ENCODE measurements around the gene MRPL44. TPM values are rescaled to one million over a fixed set of nuclear protein-coding genes. Genes with fewer than 3 reads are reported as not detected.
A peak's percentile ranks its signal among the peaks of the same experiment; 100 is the strongest.

MRPL44 gene
- total and polyA plus RNA-seq, 2 donors (not counting 1 experiment from before 2014, with no cell fraction given): 27.4 to 34.0 TPM

DNA sequence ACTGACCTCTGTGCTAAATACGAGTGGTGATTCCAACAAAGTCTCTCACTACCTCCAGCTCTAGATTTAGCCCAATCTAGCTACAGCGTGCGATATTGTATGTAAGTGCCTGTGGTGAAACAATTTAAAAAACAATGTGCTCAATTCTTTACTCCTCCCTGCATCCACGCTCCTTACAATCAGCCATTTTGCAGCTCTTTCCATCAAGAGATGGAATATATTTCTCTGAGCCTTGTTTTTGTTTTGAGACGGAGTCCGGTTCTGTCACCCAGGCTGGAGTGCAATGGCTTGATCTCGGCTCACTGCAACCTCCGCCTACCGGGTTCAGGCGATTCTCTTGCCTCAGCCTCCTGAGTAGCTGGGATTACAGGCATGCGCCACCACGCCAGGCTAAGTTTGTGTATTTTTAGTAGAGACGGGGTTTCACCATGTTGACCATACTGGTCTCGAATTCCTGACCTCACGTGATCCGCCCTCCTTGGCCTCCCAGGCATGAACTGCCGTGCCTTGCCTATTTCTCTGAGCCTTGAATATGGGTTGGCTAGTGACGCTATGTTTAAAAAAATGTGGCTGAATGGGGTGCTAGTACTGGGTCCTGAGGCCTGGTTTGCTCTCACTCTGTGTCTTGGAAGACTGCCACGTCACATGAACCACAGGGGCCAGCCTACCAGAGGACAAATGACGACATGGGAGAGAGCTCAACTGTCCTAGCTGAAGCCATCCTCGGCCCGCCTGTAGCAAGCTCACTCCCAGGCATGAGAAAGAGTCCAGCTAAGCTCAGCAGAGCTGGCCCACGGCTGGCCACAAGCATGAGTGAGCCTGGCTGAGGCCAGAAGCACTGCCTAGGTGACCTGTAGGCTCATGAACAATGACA lies 26.9 kb upstream of the MRPL44 start:
- peak; percentile 36 to 76 for DNase-seq (ENCODE audit: low read depth in 2 of 2)
- H3K27ac ChIP-seq (ENCODE audit: insufficient read depth, low read length): peak overlapping the region; percentile 70

DNA sequence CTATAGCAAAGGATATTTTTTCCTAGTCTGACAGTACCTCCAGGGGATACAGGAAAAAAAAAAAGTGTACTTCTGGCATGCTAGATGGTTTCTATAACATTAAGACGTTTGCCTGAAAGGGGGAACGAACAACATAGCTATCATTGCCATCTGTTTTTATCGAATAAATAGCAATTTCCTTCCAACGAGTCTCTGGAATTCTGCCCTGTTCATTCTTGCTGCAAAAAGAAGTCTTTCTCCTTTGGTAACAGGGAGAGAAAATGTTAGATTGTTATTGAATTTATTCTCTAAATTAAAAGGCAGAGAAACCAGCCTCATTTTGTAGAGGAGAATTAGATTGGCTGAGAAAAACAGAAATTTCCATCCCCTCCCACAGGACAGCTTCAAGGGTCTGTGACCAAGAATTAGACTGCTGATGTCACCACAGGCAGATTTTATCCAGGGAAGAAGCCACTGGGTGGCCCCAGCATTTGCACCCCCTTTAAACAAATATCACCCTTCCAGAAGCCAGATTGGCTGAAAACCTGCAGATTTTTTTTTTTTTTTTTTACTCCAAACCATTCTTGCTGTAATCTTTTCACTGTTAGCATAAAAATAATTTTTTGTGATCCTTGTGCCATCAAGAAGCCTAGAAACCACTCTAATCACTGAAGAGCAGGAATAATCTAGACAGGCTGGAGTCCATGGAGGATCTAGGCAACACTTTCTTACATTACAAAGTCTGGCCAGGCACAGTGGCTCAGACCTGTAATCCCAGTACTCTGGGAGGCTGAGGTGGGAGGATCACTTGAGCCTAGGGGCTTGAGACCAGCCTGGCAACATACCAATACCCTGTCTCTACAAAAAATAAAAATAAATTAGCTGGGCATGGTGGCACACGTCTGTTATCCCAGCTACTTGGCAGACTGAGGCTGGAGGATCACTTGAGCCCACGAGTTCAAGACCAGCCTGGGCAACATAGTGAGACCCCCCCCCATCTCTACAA lies 24.2 kb upstream of the MRPL44 start:
- no peak for DNase-seq (ENCODE audit: low read depth in 2 of 2)
- Histone ChIP-seq H2AFZ (ENCODE audit: low read length) (no peak overlapping the region), H4K20me1 (ENCODE audit: control insufficient read depth, extremely low read depth, insufficient read depth, low read length) (no peaks in the 10 kb centered on the region), H3K4me2 (ENCODE audit: extremely low read depth, insufficient read depth, low read length) (no peak overlapping the region), H3K79me2 (ENCODE audit: control insufficient read depth, insufficient read depth, low read length) (peaks cover 79% of the 10 kb centered on the region), H3K27ac (ENCODE audit: insufficient read depth, low read length) (no peak overlapping the region), H3K36me3 (ENCODE audit: control insufficient read depth, insufficient read depth, low read length) (no peaks in the 10 kb centered on the region), H3K9me3 (ENCODE audit: control insufficient read depth, insufficient read depth, low read depth, low read length) (no peaks in the 10 kb centered on the region), H3K4me3 (replicated peaks in 1 of 4; ENCODE audit: control extremely low read depth in 1 of 4, insufficient read depth in 1 of 4, low read depth in 3 of 4, low read length in 4 of 4) (no peak overlapping the region), H3K4me1 (ENCODE audit: control insufficient read depth, extremely low read depth, insufficient read depth, low read length) (peaks cover 11% of the 10 kb centered on the region), H3K9ac (ENCODE audit: insufficient read depth, low read length) (no peak overlapping the region), H3K27me3 (ENCODE audit: control insufficient read depth, insufficient read depth, low read length) (no peaks in the 10 kb centered on the region)
- TF ChIP-seq, protein P1, sequence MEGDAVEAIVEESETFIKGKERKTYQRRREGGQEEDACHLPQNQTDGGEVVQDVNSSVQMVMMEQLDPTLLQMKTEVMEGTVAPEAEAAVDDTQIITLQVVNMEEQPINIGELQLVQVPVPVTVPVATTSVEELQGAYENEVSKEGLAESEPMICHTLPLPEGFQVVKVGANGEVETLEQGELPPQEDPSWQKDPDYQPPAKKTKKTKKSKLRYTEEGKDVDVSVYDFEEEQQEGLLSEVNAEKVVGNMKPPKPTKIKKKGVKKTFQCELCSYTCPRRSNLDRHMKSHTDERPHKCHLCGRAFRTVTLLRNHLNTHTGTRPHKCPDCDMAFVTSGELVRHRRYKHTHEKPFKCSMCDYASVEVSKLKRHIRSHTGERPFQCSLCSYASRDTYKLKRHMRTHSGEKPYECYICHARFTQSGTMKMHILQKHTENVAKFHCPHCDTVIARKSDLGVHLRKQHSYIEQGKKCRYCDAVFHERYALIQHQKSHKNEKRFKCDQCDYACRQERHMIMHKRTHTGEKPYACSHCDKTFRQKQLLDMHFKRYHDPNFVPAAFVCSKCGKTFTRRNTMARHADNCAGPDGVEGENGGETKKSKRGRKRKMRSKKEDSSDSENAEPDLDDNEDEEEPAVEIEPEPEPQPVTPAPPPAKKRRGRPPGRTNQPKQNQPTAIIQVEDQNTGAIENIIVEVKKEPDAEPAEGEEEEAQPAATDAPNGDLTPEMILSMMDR (conservative IDR thresholded peaks at IDR 0.05 in 1 of 2, IDR thresholded peaks at IDR 0.05 in 1 of 2; ENCODE audit: low read depth in 1 of 2, low read length in 2 of 2): no peak
- no peak for TF ChIP-seq EZH2 (IDR thresholded peaks at IDR 0.05; ENCODE audit: low read length, missing control alignments)

More for the DNA sequence above, 26.9 kb upstream of the MRPL44 start:
- peaks cover 3% of the 10 kb centered on the region for H3K4me1 ChIP-seq (ENCODE audit: control insufficient read depth, extremely low read depth, insufficient read depth, low read length)
- no peak overlapping the region for H3K9ac ChIP-seq (ENCODE audit: insufficient read depth, low read length)
- peak overlapping the region; percentile 30 for H3K4me2 ChIP-seq (ENCODE audit: extremely low read depth, insufficient read depth, low read length)
- no peaks in the 10 kb centered on the region for H3K36me3 ChIP-seq (ENCODE audit: control insufficient read depth, insufficient read depth, low read length)
- TF ChIP-seq, protein P1 (conservative IDR thresholded peaks at IDR 0.05 in 1 of 2, IDR thresholded peaks at IDR 0.05 in 1 of 2; ENCODE audit: low read depth in 1 of 2, low read length in 2 of 2): no peak
- no peak for TF ChIP-seq EZH2 (IDR thresholded peaks at IDR 0.05; ENCODE audit: low read length, missing control alignments)
- H3K4me3 ChIP-seq (replicated peaks in 1 of 4; ENCODE audit: control extremely low read depth in 1 of 4, insufficient read depth in 1 of 4, low read depth in 3 of 4, low read length in 4 of 4): no peak overlapping the region
- no peaks in the 10 kb centered on the region for H3K9me3 ChIP-seq (ENCODE audit: control insufficient read depth, insufficient read depth, low read depth, low read length)
- peaks cover 72% of the 10 kb centered on the region for H3K79me2 ChIP-seq (ENCODE audit: control insufficient read depth, insufficient read depth, low read length)
- H4K20me1 ChIP-seq (ENCODE audit: control insufficient read depth, extremely low read depth, insufficient read depth, low read length): no peaks in the 10 kb centered on the region
- H3K27me3 ChIP-seq (ENCODE audit: control insufficient read depth, insufficient read depth, low read length): no peaks in the 10 kb centered on the region
- no peak overlapping the region for H2AFZ ChIP-seq (ENCODE audit: low read length)

DNA sequence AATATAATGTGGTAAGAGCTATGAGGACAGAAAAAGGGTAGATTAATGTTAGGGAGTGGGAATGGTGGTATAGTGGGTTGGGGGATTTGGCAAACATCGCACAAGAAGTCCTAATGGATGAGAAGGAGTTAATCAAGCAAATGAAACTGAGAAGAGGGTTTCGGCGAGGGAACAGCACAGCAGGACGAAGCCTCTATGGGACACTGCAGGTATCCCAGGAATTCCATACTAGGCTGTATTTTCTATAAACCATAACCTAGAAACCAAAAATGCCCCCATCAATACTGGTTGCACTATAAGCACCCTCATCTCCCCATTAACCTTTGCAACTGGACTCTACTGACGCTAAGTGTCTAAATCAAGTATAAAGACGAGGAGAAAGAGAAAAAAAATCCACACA lies 22.4 kb upstream of the MRPL44 start:
- no peak overlapping the region for H3K4me3 ChIP-seq (replicated peaks in 1 of 4; ENCODE audit: control extremely low read depth in 1 of 4, insufficient read depth in 1 of 4, low read depth in 3 of 4, low read length in 4 of 4)
- no peaks in the 10 kb centered on the region for H3K36me3 ChIP-seq (ENCODE audit: control insufficient read depth, insufficient read depth, low read length)
- H3K4me2 ChIP-seq (ENCODE audit: extremely low read depth, insufficient read depth, low read length): no peak overlapping the region
- H3K79me2 ChIP-seq (ENCODE audit: control insufficient read depth, insufficient read depth, low read length): peaks cover 81% of the 10 kb centered on the region
- peaks cover 13% of the 10 kb centered on the region for H3K4me1 ChIP-seq (ENCODE audit: control insufficient read depth, extremely low read depth, insufficient read depth, low read length)
- no peak for DNase-seq (ENCODE audit: low read depth in 2 of 2)
- no peaks in the 10 kb centered on the region for H3K27me3 ChIP-seq (ENCODE audit: control insufficient read depth, insufficient read depth, low read length)
- H3K9ac ChIP-seq (ENCODE audit: insufficient read depth, low read length): no peak overlapping the region
- no peak overlapping the region for H3K27ac ChIP-seq (ENCODE audit: insufficient read depth, low read length)
- no peak for TF ChIP-seq EZH2 (IDR thresholded peaks at IDR 0.05; ENCODE audit: low read length, missing control alignments)
- TF ChIP-seq, protein P1 (conservative IDR thresholded peaks at IDR 0.05 in 1 of 2, IDR thresholded peaks at IDR 0.05 in 1 of 2; ENCODE audit: low read depth in 1 of 2, low read length in 2 of 2): no peak
- H4K20me1 ChIP-seq (ENCODE audit: control insufficient read depth, extremely low read depth, insufficient read depth, low read length): no peaks in the 10 kb centered on the region
- no peak overlapping the region for H2AFZ ChIP-seq (ENCODE audit: low read length)
- H3K9me3 ChIP-seq (ENCODE audit: control insufficient read depth, insufficient read depth, low read depth, low read length): no peaks in the 10 kb centered on the region
